Measurements from ENCODE around the gene EMC7. TPM values are rescaled to one million over a fixed set of nuclear protein-coding genes. Genes with fewer than 3 reads are reported as not detected.

The EMC7 gene
- total and polyA plus RNA-seq, 9 of the 15 experiments (the other 6 are each of a cell fraction or from before 2014, with no cell fraction given), result 25.8 to 92.8 (median 49.7) TPM

GRCh38 chr15:34101366-34102174 lies at the start of gene EMC7, which contains the start of gene PGBD4 (continued):
- no peak for TF ChIP-seq SRSF1 (IDR thresholded peaks at IDR 0.05; ENCODE audit: low read depth, low read length)
- TF ChIP-seq YY1 (IDR thresholded peaks at IDR 0.05; ENCODE audit: borderline replicate concordance in 1 of 3, control insufficient read depth in 1 of 3, extremely low read depth in 1 of 3, insufficient read depth in 3 of 3, insufficient read length in 1 of 3, insufficient replicate concordance in 2 of 3, low read depth in 1 of 3, low read length in 2 of 3), result peak; percentile 89 to 99 (median 98)
- no peak for TF ChIP-seq RBM17 (IDR thresholded peaks at IDR 0.05; ENCODE audit: borderline replicate concordance, low read depth, low read length)
- peak; percentile 32; the same call in 1 of the 2 replicates for TF ChIP-seq VEZF1 (CRISPR knock-in tag; IDR thresholded peaks at IDR 0.05)
- peak; percentile 100 for TF ChIP-seq ELF1 (tag; IDR thresholded peaks at IDR 0.05)
- no peak for TF ChIP-seq ZBED1 (IDR thresholded peaks at IDR 0.05)
- TF ChIP-seq XRCC4 (IDR thresholded peaks at IDR 0.05; ENCODE audit: extremely low read depth, insufficient read depth, insufficient read length), result no peak
- peak; percentile 64; the same call in 1 of the 2 replicates for TF ChIP-seq ARID4B (CRISPR knock-in tag; IDR thresholded peaks at IDR 0.05)
- no peak for TF ChIP-seq RFX7 (CRISPR knock-in tag; IDR thresholded peaks at IDR 0.05)
- peak; percentile 7 for TF ChIP-seq SMAD1 (IDR thresholded peaks at IDR 0.05; ENCODE audit: low read depth, low read length, partially characterized antibody)
- TF ChIP-seq ILK (tag; IDR thresholded peaks at IDR 0.05; ENCODE audit: borderline replicate concordance, low read depth), result no peak
- no peak for TF ChIP-seq GABPB2 (CRISPR knock-in tag; conservative IDR thresholded peaks at IDR 0.05)
- no peak for TF ChIP-seq TSC22D4 (tag; IDR thresholded peaks at IDR 0.05)
- TF ChIP-seq SPI1 (IDR thresholded peaks at IDR 0.05; ENCODE audit: borderline replicate concordance, low read depth, low read length), result no peak
- TF ChIP-seq ZBTB26 (CRISPR knock-in tag; IDR thresholded peaks at IDR 0.05), result no peak
- TF ChIP-seq ZC3H4 (CRISPR knock-in tag; IDR thresholded peaks at IDR 0.05; ENCODE audit: borderline replicate concordance), result no peak
- TF ChIP-seq NR1H2 (CRISPR knock-in tag; IDR thresholded peaks at IDR 0.05), result no peak
- TF ChIP-seq POLR2AphosphoS5 (IDR thresholded peaks at IDR 0.05; ENCODE audit: control insufficient read depth, insufficient read depth, low read depth, low read length), result peak; percentile 75
- no peak for TF ChIP-seq ZNF316 (IDR thresholded peaks at IDR 0.05)
- TF ChIP-seq FUS (optimal IDR thresholded peaks at IDR 0.05; ENCODE audit: low read depth, low read length), result no peak
- peak; percentile 90 for TF ChIP-seq CC2D1A (IDR thresholded peaks at IDR 0.05)

Data from K562 (cell line).